PC-9 (cell line): ENCODE measurements around the gene GRIP2. TPM values are rescaled to one million over a fixed set of nuclear protein-coding genes. Genes with fewer than 3 reads are reported as not detected.

Experiments used
- BruUV-seq: library from RNA; stranded (reverse); fragments of 400-500 nt; replicated peaks from 2 replicates; lab custom pipeline; 2021; lab: Mats Ljungman, UMichigan
- CTCF ChIA-PET: fragments of 300-600 bp; sonication (Branson Sonifier 250); formaldehyde crosslinking; loops from one replicate; lab custom pipeline; 2022; ENCODE audit warnings: antibody characterized with exemption; lab: Charles Lee
- POLR2A ChIA-PET: fragments of 300-600 bp; sonication (Branson Sonifier 250); formaldehyde crosslinking; loops from one replicate; lab custom pipeline; 2022; ENCODE audit warnings: antibody characterized with exemption; ENCODE audit not compliant: unreplicated experiment; lab: Charles Lee
- DNase-seq, 2 experiments: peaks; one replicate each; pipeline versions ENCODE4 v3.0.0 to v3.0.0-alpha.2; 2015 to 2022; ENCODE audit warnings: mixed read lengths in 1 of 2
- H2AFZ ChIP-seq: fragments of 200-600 bp; sonication (generic); 2 replicates; pipeline ENCODE4 v1.8.1; 2017; ENCODE audit warnings: antibody characterized with exemption
- H3F3A ChIP-seq: fragments of 200-600 bp; sonication (generic); 2 replicates; pipeline ENCODE4 v1.8.1; 2017; ENCODE audit warnings: antibody characterized with exemption, mild to moderate bottlenecking, low read depth; ENCODE audit not compliant: insufficient read depth
- H3K27ac ChIP-seq: fragments of 200-600 bp; sonication (generic); 2 replicates; pipeline ENCODE4 v1.6.1; 2016; ENCODE audit warnings: mixed run types
- H3K27me3 ChIP-seq: fragments of 200-600 bp; sonication (generic); 2 replicates; pipeline ENCODE4 v1.6.1; 2016; ENCODE audit warnings: low read depth, mixed run types; ENCODE audit not compliant: insufficient read depth
- H3K36me3 ChIP-seq: fragments of 200-600 bp; sonication (generic); 2 replicates; pipeline ENCODE4 v1.6.1; 2016; ENCODE audit warnings: low read depth, mixed run types
- H3K4me1 ChIP-seq: fragments of 200-600 bp; sonication (generic); replicated peaks from 2 replicates; pipeline ENCODE4 v1.6.1; 2016; ENCODE audit warnings: mixed run types; ENCODE audit not compliant: insufficient read depth
- H3K4me2 ChIP-seq: fragments of 200-600 bp; sonication (generic); 2 replicates; pipeline ENCODE4 v1.6.1; 2017; ENCODE audit warnings: mixed run types
- H3K4me3 ChIP-seq: fragments of 200-600 bp; sonication (generic); 2 replicates; pipeline ENCODE4 v1.6.1; 2016; ENCODE audit warnings: mixed run types
- H3K79me2 ChIP-seq: fragments of 200-600 bp; sonication (generic); 2 replicates; pipeline ENCODE4 v1.6.1; 2017; ENCODE audit warnings: low read depth, mixed run types
- H3K9me2 ChIP-seq: fragments of 200-600 bp; sonication (generic); 2 replicates; pipeline ENCODE4 v1.8.1; 2017; ENCODE audit warnings: mild to moderate bottlenecking; ENCODE audit not compliant: insufficient read depth
- H3K9me3 ChIP-seq: fragments of 200-600 bp; sonication (generic); 2 replicates; pipeline ENCODE4 v1.8.1; 2016; ENCODE audit warnings: low read depth; ENCODE audit not compliant: insufficient read depth
- H4K20me1 ChIP-seq: fragments of 200-600 bp; sonication (generic); 2 replicates; pipeline ENCODE4 v1.8.1; 2017; ENCODE audit not compliant: insufficient read depth
- CTCF ChIP-seq: fragments of 200-600 bp; sonication (generic); conservative IDR thresholded peaks from 2 replicates; pipeline ENCODE4 v1.6.1; 2017; ENCODE audit warnings: mixed run types, antibody characterized with exemption, mild to moderate bottlenecking, moderate library complexity
- EZH2 ChIP-seq: fragments of 200-600 bp; sonication (generic); IDR thresholded peaks from 2 replicates; pipeline ENCODE4 v1.8.0; 2017; ENCODE audit warnings: antibody characterized with exemption, low read depth
- intact Hi-C: fragments of 100-400 bp; cut with micrococcal nuclease; formaldehyde crosslinking; loops from one replicate; pipeline ENCODE4 v1.10.0; 2022; ENCODE audit not compliant: unreplicated experiment
- total RNA-seq: library from RNA; stranded (reverse); gene quantifications from 2 replicates; pipeline ENCODE4 v1.2.3, GENCODE V29; 2021

GRIP2 gene
- total RNA-seq, 1 experiment from 2014 or later = not detected

- TF ChIP-seq EZH2 (no peak), CTCF (no peak)
- no peak overlapping the region for H3K27ac ChIP-seq
- DNase-seq = no peak
- no peak overlapping the region for H3K4me3 ChIP-seq
- H3K36me3 ChIP-seq = no peaks in the 10 kb centered on the region
- CTCF ChIA-PET = no interaction called here
- POLR2A ChIA-PET = no interaction called here
- 0 out of 2 replicates have a peak, but pooled peaks cover 2% of the 10 kb centered on the region for H3K27me3 ChIP-seq
- no peaks in the 10 kb centered on the region for H3K9me2 ChIP-seq
- BruUV-seq = no TSS peak
- peaks cover 6% of the 10 kb centered on the region; the same call in 1 of the 2 replicates for H3F3A ChIP-seq
- H4K20me1 ChIP-seq = no peaks in the 10 kb centered on the region; the same call in 1 of the 2 replicates
- no peak overlapping the region for H2AFZ ChIP-seq
- H3K9me3 ChIP-seq = no peaks in the 10 kb centered on the region
- no peak overlapping the region for H3K4me2 ChIP-seq
- H3K4me1 ChIP-seq = 0 out of 2 replicates have a peak, but pooled peaks cover 5% of the 10 kb centered on the region
- H3K79me2 ChIP-seq = no peaks in the 10 kb centered on the region
- intact Hi-C loops = loop anchor here (1.0 to 5.0 kb wide), 3 partner anchors 272 to 412 kb away; no protein-coding TSS in a partner anchor
These were observed 30.4 kb downstream of the GRIP2 start for GRCh38 chr3:14509796-14510100.

- H3K9me2 ChIP-seq = no peaks in the 10 kb centered on the region
- ChIA-PET POLR2A (no interaction called here), CTCF (interaction anchor here (0.6 to 0.7 kb wide), 2 partner anchors 349 to 457 kb away, joined by 6 to 21 read pairs; no protein-coding TSS in a partner anchor)
- DNase-seq = peak; percentile 44 to 68
- no peaks in the 10 kb centered on the region for H3K79me2 ChIP-seq
- TF ChIP-seq EZH2 = no peak
- peak; percentile 96 for TF ChIP-seq CTCF
- peaks cover 6% of the 10 kb centered on the region; the same call in 1 of the 2 replicates for H3F3A ChIP-seq
- no peak overlapping the region for H3K27ac ChIP-seq
- H3K4me3 ChIP-seq = no peak overlapping the region
- no peaks in the 10 kb centered on the region for H3K36me3 ChIP-seq
- 0 out of 2 replicates have a peak, but pooled peaks cover 5% of the 10 kb centered on the region for H3K27me3 ChIP-seq
- no peaks in the 10 kb centered on the region; the same call in 1 of the 2 replicates for H4K20me1 ChIP-seq
- H3K4me1 ChIP-seq = 0 out of 2 replicates have a peak, but pooled peaks cover 5% of the 10 kb centered on the region
- H2AFZ ChIP-seq = no peak overlapping the region
- BruUV-seq = no TSS peak
- no peaks in the 10 kb centered on the region for H3K9me3 ChIP-seq
- 0 out of 2 replicates have a peak overlapping the region, but pooled peaks have one; percentile 23 for H3K4me2 ChIP-seq
- intact Hi-C loops = loop anchor here (1.0 to 5.0 kb wide), 3 partner anchors 272 to 412 kb away; no protein-coding TSS in a partner anchor
These were observed 31.0 kb downstream of the GRIP2 start for GRCh38 chr3:14508966-14509795.

GRCh38 chr3:14508505-14508819 lies 31.7 kb downstream of the GRIP2 start:
- ChIA-PET POLR2A (no interaction called here), CTCF (no interaction called here)
- Histone ChIP-seq H3K4me3 (no peak overlapping the region), H3K27me3 (0 out of 2 replicates have a peak, but pooled peaks cover 5% of the 10 kb centered on the region), H2AFZ (no peak overlapping the region), H4K20me1 (no peaks in the 10 kb centered on the region; the same call in 1 of the 2 replicates), H3F3A (peaks cover 6% of the 10 kb centered on the region; the same call in 1 of the 2 replicates), H3K27ac (no peak overlapping the region), H3K4me2 (0 out of 2 replicates have a peak overlapping the region, but pooled peaks have one; percentile 23), H3K36me3 (no peaks in the 10 kb centered on the region), H3K79me2 (no peaks in the 10 kb centered on the region), H3K4me1 (0 out of 2 replicates have a peak, but pooled peaks cover 5% of the 10 kb centered on the region), H3K9me2 (no peaks in the 10 kb centered on the region), H3K9me3 (no peaks in the 10 kb centered on the region)
- TF ChIP-seq EZH2 = no peak
- no peak for TF ChIP-seq CTCF
- no TSS peak for BruUV-seq
- intact Hi-C loops = loop anchor here (5.0 kb wide), 1 partner anchor 306 kb away; no protein-coding TSS in a partner anchor
- DNase-seq = no peak
